PC-9 (cell line): ENCODE results near the gene PDIA5. TPM values are rescaled to one million over a fixed set of nuclear protein-coding genes. Genes with fewer than 3 reads are reported as not detected.

ENCODE experiments used
- BruUV-seq: library from RNA; stranded (reverse); fragments of 400-500 nt; replicated peaks from 2 replicates; lab custom pipeline; 2021; lab: Mats Ljungman, UMichigan
- CTCF ChIA-PET: fragments of 300-600 bp; sonication (Branson Sonifier 250); formaldehyde crosslinking; loops from one replicate; lab custom pipeline; 2022; ENCODE audit warnings: antibody characterized with exemption; lab: Charles Lee
- POLR2A ChIA-PET: fragments of 300-600 bp; sonication (Branson Sonifier 250); formaldehyde crosslinking; loops from one replicate; lab custom pipeline; 2022; ENCODE audit warnings: antibody characterized with exemption; ENCODE audit not compliant: unreplicated experiment; lab: Charles Lee
- DNase-seq, 2 experiments: peaks; one replicate each; pipeline versions ENCODE4 v3.0.0 to v3.0.0-alpha.2; 2015 to 2022; ENCODE audit warnings: mixed read lengths in 1 of 2
- H2AFZ ChIP-seq: fragments of 200-600 bp; sonication (generic); 2 replicates; pipeline ENCODE4 v1.8.1; 2017; ENCODE audit warnings: antibody characterized with exemption
- H3F3A ChIP-seq: fragments of 200-600 bp; sonication (generic); 2 replicates; pipeline ENCODE4 v1.8.1; 2017; ENCODE audit warnings: antibody characterized with exemption, mild to moderate bottlenecking, low read depth; ENCODE audit not compliant: insufficient read depth
- H3K27ac ChIP-seq: fragments of 200-600 bp; sonication (generic); 2 replicates; pipeline ENCODE4 v1.6.1; 2016; ENCODE audit warnings: mixed run types
- H3K27me3 ChIP-seq: fragments of 200-600 bp; sonication (generic); 2 replicates; pipeline ENCODE4 v1.6.1; 2016; ENCODE audit warnings: low read depth, mixed run types; ENCODE audit not compliant: insufficient read depth
- H3K36me3 ChIP-seq: fragments of 200-600 bp; sonication (generic); 2 replicates; pipeline ENCODE4 v1.6.1; 2016; ENCODE audit warnings: low read depth, mixed run types
- H3K4me1 ChIP-seq: fragments of 200-600 bp; sonication (generic); replicated peaks from 2 replicates; pipeline ENCODE4 v1.6.1; 2016; ENCODE audit warnings: mixed run types; ENCODE audit not compliant: insufficient read depth
- H3K4me2 ChIP-seq: fragments of 200-600 bp; sonication (generic); 2 replicates; pipeline ENCODE4 v1.6.1; 2017; ENCODE audit warnings: mixed run types
- H3K4me3 ChIP-seq: fragments of 200-600 bp; sonication (generic); 2 replicates; pipeline ENCODE4 v1.6.1; 2016; ENCODE audit warnings: mixed run types
- H3K79me2 ChIP-seq: fragments of 200-600 bp; sonication (generic); 2 replicates; pipeline ENCODE4 v1.6.1; 2017; ENCODE audit warnings: low read depth, mixed run types
- H3K9me2 ChIP-seq: fragments of 200-600 bp; sonication (generic); 2 replicates; pipeline ENCODE4 v1.8.1; 2017; ENCODE audit warnings: mild to moderate bottlenecking; ENCODE audit not compliant: insufficient read depth
- H3K9me3 ChIP-seq: fragments of 200-600 bp; sonication (generic); 2 replicates; pipeline ENCODE4 v1.8.1; 2016; ENCODE audit warnings: low read depth; ENCODE audit not compliant: insufficient read depth
- H4K20me1 ChIP-seq: fragments of 200-600 bp; sonication (generic); 2 replicates; pipeline ENCODE4 v1.8.1; 2017; ENCODE audit not compliant: insufficient read depth
- CTCF ChIP-seq: fragments of 200-600 bp; sonication (generic); conservative IDR thresholded peaks from 2 replicates; pipeline ENCODE4 v1.6.1; 2017; ENCODE audit warnings: mixed run types, antibody characterized with exemption, mild to moderate bottlenecking, moderate library complexity
- EZH2 ChIP-seq: fragments of 200-600 bp; sonication (generic); IDR thresholded peaks from 2 replicates; pipeline ENCODE4 v1.8.0; 2017; ENCODE audit warnings: antibody characterized with exemption, low read depth
- intact Hi-C: fragments of 100-400 bp; cut with micrococcal nuclease; formaldehyde crosslinking; loops from one replicate; pipeline ENCODE4 v1.10.0; 2022; ENCODE audit not compliant: unreplicated experiment
- total RNA-seq: library from RNA; stranded (reverse); gene quantifications from 2 replicates; pipeline ENCODE4 v1.2.3, GENCODE V29; 2021

Gene PDIA5
- total RNA-seq, 1 experiment from 2014 or later, result 31.7 TPM

DNA sequence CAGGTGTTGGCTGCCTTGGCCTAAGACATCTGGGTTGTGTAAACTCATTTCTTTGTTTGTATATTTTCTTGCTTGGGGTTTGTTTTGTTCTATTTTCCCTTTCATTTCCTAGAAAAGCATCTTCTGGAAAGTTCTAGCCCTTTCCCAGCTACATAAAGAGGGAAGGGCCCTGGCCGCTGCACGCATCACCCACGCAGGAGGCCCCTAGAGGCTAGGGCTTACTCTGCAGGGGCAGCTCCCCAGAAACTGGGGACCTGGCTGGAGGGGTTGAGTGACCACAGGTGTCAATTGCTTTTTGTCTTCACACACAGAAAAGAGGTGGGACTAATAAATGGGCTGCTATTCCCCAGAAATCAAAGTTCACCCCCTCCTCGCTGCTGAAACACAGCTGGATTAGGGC, 52.6 kb downstream of the PDIA5 start:
- CTCF ChIA-PET, result no interaction called here
- H3K36me3 ChIP-seq, result 0 out of 2 replicates have a peak, but pooled peaks cover 4% of the 10 kb centered on the region
- no TSS peak for BruUV-seq

DNA sequence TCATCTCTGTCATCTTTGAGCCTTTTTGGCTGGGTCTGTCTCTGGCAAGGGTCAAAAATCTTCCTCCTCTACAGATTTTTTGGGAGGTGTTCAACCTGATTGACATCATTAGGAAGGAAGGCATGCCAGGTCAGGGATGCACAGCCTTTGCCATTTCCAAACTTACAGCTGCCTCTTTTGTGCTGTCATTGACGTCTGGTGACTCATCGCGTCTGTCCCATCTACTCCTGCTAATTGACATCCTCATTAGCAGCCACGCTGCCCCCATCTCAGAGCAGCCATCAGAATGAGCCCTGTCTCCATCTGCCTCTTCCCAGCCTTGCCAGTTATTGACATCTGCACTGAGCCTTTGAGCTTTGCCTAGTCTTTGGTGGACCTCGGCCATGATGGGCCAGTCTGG, 53.0 kb downstream of the PDIA5 start:
- Histone ChIP-seq H3K4me3 (no peak overlapping the region), H3F3A (no peaks in the 10 kb centered on the region), H3K9me3 (no peaks in the 10 kb centered on the region), H3K36me3 (0 out of 2 replicates have a peak, but pooled peaks cover 4% of the 10 kb centered on the region), H2AFZ (no peak overlapping the region), H4K20me1 (no peaks in the 10 kb centered on the region), H3K4me1 (no peaks in the 10 kb centered on the region), H3K27ac (no peak overlapping the region), H3K79me2 (no peaks in the 10 kb centered on the region), H3K4me2 (no peak overlapping the region), H3K9me2 (no peaks in the 10 kb centered on the region), H3K27me3 (no peaks in the 10 kb centered on the region)
- no TSS peak for BruUV-seq
- no peak for TF ChIP-seq CTCF
- TF ChIP-seq EZH2, result no peak
- DNase-seq, result no peak
- CTCF ChIA-PET, result no interaction called here
- POLR2A ChIA-PET, result interaction anchor here (0.5 kb wide), 1 partner anchor 79 kb away, joined by 3 read pairs; no protein-coding TSS in a partner anchor
- intact Hi-C loops, result loop anchor here (10.0 kb wide), 1 partner anchor 95 kb away; the partner anchor contains the start of gene SEMA5B

More for the DNA sequence above, 52.6 kb downstream of the PDIA5 start:
- no peak overlapping the region for H3K27ac ChIP-seq
- no peaks in the 10 kb centered on the region for H3K9me3 ChIP-seq
- no peaks in the 10 kb centered on the region for H4K20me1 ChIP-seq
- no peaks in the 10 kb centered on the region for H3K9me2 ChIP-seq
- no peak overlapping the region for H3K4me2 ChIP-seq
- TF ChIP-seq EZH2 (no peak), CTCF (no peak)
- no peaks in the 10 kb centered on the region for H3F3A ChIP-seq
- intact Hi-C loops, result no loop called here
- POLR2A ChIA-PET, result no interaction called here
- no peak overlapping the region for H3K4me3 ChIP-seq
- no peaks in the 10 kb centered on the region for H3K4me1 ChIP-seq
- H2AFZ ChIP-seq, result no peak overlapping the region
- no peaks in the 10 kb centered on the region for H3K79me2 ChIP-seq
- no peaks in the 10 kb centered on the region for H3K27me3 ChIP-seq
- no peak for DNase-seq

DNA sequence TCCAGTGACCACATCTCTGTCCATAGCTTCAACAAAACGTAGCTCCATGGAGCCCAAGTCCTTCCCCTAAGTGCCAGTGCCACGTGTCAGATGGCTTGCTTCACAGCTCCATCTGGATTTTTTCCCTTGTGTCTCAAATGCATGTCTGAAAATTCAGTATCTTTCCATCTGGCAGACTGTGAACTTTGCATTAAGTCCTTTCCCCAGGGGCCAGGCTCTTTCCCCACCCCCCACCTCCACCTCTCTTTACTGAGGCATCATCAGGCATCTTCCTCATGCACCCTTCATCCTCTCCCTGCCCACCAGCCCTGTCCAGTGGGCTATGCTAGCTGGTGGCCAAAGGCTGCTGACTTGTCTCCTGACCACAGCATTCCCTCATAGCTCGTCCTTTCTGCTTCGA, 53.7 kb downstream of the PDIA5 start:
- Histone ChIP-seq H3K4me1 (no peaks in the 10 kb centered on the region), H3K36me3 (0 out of 2 replicates have a peak, but pooled peaks cover 4% of the 10 kb centered on the region), H4K20me1 (no peaks in the 10 kb centered on the region), H3K27me3 (no peaks in the 10 kb centered on the region), H3K4me3 (no peak overlapping the region), H2AFZ (no peak overlapping the region), H3K79me2 (no peaks in the 10 kb centered on the region), H3K27ac (no peak overlapping the region), H3K9me2 (no peaks in the 10 kb centered on the region), H3F3A (no peaks in the 10 kb centered on the region), H3K4me2 (no peak overlapping the region), H3K9me3 (no peaks in the 10 kb centered on the region)
- intact Hi-C loops, result loop anchor here (10.0 kb wide), 1 partner anchor 96 kb away; the partner anchor contains the start of gene SEMA5B
- BruUV-seq, result no TSS peak
- DNase-seq, result no peak
- CTCF ChIA-PET, result no interaction called here
- POLR2A ChIA-PET, result no interaction called here
- TF ChIP-seq EZH2 (no peak), CTCF (no peak)
